NCI-H2227 (cell line): ENCODE results near the gene FLRT1.
"Not testable (repeated sequence)": the region's sequence is repeated elsewhere in the genome, so short reads cannot be mapped to it uniquely, and the experiment has no call there.

Source experiments
- DNase-seq: peaks from one replicate; lab custom pipeline; 2025; ENCODE audit not compliant: unreplicated experiment; lab: John Stamatoyannopoulos, UW

FLRT1 gene

DNA sequence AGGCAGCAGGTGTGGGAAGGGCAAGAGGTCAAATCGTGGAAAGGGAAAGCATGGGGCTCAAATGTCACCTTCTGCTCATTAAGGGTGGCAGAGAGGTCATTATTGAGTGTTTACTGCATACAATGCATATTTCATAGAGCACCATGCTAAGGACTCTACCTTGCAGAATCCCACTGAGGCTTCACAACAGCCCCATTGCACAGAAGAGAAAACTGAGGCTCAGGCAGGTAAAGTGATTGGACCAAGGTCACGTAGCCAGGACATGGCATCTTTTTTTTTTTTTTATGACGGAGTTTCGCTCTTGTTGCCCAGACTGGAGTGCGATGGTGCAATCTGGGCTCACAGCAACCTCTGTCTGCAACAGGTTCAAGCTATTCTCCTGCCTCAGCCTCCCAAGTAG, 7.8 kb downstream of the FLRT1 start:
- DNase-seq = no peak

DNA sequence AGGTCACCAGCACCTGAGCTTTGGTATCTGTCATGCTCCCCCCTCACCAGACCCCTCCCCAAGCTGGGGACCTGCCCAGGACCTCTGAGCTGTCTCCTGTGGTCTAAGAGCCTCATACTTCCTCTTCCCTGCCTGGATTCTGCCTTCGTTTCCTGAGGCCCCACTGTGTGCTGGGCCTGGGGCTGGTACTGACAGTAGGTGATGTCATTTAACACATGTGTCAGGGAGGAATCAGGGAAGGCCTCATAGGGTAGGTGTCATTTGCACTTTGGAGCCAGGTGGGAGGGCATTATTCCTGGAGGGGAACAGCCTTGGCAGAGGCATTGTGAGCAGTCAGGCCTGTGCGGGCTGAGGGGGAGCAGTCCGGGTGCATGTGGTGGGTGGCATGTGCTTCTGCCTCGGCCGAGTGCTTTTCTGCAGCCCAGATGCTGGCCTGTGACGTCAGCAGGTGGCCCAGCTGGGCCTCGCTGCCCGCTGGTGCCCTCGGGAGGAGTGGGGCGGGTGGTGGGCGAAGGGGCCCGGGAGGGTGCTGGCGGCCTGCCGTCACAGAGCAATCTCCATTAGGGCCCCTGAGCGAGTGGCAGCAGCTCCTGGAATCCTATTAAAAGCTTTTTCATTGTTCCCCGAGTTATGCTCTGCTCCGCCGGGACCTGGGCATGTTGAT, 9.1 kb downstream of the FLRT1 start:
- DNase-seq = peak; percentile 84

DNA sequence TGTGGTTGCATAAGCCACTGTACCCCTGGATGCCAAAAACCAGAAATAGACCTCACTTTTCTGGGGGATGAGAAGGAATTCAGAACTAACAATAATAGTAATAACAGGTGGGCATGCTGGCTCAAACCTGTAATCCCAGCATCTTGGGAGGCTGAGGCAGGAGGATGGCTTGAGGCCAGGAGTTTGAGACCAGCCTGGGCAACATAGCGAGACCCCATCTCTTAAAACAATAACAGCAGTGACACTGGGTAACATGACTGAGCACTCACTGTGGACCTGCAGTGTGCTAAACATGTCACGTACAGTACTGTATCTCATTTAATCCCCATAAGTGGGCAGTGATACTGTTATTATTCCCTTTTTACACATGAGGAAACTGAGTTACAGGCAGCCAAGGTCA, 10.0 kb downstream of the FLRT1 start:
- DNase-seq = no peak

DNA sequence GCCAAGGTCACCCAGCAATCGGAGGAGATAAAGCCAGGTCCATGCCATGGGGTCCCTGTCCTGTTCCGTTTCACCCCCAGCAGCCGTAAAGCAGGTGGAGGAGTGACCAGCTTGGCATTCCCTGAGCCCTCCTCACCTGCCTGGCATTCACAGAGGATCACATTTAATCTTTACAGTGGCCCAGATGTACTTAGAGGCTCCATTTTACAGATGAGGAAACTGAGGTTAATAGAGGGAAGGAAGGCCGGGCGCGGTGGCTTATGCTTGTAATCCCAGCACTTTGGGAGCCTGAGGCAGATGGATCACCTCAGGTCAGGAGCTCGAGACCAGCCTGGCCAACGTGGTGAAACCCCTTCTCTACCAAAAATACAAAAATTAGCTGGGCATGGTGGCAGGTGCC, 11.6 kb downstream of the FLRT1 start:
- not testable (repeated sequence) for DNase-seq

DNA sequence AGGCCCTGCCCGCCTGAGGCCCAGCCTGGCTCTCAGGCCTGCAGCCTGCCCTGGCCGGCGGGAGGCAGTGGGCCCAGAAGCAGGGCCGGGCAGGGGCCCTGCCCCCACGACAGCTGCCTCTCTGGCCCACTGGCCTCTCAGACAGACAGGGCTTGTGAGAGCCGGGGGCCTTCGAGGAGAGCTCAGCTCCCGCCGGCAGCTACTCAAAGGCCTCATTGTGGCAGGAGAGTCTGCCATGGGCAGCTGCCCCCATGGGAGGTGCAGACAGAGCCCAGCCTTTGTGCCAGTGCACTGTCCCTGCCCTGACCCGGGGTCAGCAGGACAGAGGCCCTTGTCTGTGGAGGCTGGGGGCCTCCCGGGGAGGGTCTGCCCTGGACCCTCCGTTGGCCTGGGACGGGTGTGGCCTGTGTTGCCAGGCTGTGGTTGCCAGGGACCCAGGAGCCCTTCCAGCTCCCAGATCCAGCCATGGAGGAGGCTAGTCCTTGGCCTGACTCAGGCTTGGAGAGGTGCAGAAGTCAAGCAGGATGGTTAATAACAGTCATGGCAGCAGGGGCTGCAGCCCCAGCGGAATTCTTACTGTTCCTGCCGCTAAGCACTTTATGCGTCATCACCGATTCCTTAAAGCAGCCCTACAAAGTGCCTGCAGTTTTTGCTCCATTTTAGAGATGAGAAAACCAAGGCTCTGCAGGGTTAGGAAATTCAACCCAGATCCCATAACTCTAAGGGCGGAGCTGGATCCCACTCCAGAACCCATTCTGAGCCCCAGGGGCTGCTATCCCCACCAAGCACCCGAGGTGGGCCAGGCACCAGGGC, 12.5 kb downstream of the FLRT1 start:
- DNase-seq = no peak

DNA sequence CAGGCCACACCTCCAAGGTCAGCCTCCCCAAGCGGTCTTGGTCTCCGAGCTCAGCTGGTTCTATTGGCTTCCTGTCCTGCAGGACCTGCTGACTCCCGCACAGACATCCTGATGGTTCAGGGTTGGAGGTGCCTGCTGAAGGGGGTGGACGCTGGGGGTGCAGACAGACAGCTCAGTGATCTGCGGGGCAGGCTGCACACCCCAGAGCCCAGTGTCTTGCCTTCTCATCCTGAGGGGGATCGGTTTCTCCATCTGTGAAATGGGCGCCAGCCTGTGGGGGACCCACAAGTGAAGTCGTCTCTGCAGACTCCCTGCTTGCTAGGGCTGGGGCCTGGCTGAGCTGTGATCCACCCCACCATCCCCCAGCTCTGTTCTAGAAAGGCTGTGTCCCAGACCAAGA, 13.8 kb downstream of the FLRT1 start:
- no peak for DNase-seq

DNA sequence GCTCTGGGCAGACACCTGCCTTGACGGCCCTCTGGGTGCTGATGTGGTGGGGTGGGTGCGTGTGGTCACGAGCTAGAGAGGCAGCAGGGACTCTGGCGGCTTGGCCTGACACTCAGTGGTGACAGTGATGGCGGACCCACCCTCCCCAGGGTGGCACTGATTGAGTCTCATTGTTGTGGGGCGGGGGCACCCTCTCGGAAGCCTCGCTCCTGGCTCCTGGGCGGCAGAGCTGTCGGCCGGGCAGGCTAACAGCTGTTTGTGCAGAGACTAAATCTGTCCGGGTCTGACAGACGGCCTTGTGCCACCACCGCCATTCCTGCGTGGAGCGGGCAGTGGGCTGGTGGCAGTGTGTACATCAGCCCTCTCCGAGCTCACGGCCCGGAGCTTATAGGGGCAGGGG, 15.6 kb downstream of the FLRT1 start:
- DNase-seq = no peak

DNA sequence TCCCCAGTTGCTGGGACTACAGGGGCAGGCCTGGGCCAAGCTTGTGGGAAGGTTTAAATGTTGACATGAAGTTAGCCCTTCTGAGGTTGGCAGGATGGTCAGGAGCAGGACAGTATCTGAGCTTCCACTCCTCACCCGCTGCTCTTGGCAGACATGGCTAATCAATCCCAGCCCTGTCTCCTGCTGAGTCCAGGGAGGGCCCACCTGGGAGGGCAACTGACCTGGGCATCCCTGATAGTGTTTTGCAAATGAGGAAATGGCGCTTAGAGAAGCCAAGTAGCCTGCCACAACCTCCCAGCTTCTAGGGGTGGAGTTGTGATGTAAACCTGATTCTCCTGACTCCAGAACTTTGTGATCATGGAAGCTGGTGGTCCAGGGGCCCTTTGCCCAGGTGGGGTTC, 16.7 kb downstream of the FLRT1 start:
- no peak for DNase-seq

DNA sequence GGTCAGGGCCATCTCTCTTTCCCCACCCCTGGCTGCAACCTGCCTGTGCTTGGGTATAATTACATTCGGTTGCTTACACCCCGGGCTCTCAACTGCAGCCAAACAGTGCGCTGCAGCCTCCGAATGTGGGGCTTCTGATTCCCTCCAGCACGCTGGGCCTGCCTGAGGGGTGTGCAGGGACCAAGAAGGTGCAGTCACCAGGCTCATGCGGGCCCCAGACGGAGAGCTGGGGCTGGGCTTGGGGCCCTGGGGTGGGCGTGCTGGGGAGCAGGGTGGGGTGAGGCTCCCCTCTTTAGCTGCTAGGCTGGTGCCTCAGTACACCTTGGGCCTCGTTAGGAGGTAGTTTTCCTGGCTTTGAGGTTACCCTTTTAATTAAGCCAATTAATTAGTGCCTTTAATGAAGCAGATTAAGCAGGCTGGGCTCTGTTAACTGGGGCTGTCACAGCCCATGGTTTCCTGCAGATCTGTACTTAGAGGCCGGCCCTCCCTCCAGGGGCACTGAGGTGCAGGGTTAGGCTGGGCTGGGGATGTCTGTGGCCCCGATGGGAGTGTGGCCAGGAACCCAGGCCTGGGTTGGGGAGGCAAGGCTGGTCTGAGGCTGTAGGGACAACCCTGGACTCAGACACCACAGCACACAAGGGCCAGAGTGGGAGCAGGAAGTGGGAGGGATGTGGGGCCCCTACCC, 17.3 kb downstream of the FLRT1 start:
- DNase-seq = no peak

DNA sequence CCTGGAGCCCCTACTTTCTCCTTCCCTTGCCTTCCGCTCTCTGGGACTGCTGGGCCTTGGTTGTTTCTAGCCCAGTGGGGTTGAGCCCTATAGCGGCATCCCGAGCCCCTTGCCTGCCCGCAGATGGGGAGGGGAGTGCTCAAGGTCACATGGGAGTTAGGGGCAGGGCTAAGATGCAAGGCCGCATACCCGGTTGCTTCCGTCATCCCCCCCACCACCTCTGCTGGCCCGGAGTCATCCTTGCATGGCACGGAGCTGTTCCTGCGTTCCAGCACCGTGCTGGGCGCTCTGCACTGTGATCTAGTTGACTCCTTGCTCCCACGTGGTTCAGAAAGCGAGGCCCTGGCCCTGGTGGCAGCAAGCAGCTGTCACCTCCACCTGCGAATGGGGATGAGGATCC, 18.0 kb downstream of the FLRT1 start:
- no peak for DNase-seq

DNA sequence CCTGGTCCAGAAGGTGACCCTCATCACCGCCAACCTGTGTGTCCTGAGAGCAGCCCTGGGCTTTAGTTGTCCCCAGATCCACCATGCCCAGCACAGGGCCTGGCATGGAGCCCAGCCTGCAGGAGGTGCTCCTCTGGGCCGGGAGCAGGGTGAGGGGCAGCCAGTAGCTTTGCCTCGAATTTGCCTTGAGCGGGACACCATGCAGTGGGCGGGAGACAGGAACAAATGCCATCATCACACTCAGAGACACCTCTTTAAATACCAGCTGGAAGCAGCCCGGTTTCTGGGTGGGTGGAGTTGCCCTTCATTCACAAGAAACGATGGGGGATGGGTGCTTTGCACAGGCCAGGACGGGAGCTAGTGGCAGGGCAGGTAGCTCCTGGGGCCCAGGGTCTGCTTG, 19.3 kb downstream of the FLRT1 start:
- peak; percentile 50 for DNase-seq

DNA sequence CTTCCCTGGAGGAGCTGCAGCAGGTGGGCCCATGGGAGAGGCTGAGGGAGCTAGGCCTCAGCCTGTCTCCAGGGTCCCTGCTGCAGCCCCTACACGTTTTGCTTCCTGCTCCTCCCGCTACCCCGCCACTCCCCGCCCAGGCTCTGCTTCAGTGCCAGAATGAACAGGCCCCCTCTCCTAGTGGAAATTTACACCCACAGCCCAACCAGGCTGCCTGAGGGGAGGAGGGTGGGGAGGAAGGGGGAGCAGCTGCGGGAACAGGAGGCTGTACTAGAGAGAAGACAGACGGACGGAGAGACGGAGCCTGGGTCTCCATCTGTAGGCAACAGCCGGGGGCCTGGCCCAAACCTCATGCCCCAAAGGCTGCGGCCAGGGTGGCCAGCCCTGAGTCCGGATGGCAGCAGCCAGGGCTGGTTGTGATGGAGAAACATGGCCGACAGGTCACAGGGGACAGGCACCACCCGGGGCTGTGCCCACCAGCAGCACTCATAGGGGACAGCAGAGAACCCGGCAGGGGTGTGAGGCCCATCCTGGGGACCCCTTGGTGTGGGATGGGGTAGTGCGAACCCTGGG, 20.6 kb downstream of the FLRT1 start:
- peak; percentile 43 for DNase-seq

DNA sequence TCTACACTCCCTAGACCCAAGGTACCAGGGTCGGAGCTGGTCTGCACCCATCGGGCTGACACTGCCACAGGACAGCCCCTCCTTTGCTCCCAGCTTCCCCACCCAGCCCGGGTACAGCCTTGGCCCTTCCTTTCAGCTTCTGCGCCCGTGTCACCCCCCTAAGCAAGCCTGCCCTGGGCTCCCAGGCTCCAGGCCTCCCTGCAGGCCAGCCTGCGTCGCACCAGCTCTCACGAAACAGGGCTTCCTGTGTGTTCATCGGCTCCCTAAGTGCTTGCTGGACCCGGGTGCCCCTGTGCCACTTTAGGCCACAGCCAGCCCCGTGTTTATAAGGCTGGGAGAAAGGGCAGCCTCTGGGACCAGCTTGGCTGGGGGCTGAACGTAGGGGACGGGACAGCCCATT, 21.1 kb downstream of the FLRT1 start:
- no peak for DNase-seq

DNA sequence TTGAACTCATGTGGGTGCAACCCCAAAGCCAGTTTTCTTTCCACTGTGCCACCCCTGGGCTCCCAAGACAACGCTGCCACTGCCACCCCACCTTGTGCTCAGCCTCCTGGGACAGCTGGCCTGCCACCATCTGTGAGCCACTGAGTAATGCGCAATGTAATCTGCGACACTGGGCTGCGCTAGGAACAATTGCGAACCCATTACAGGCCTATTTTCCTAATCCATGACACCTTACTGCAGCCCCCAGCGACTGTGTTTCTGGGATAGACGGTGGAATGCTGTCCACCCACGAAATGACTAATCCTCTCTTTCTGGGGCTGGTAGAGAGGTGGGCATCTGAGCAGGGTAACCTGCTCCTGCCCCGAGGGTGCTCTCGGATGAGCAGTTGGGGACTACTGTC, 22.2 kb downstream of the FLRT1 start:
- no peak for DNase-seq

DNA sequence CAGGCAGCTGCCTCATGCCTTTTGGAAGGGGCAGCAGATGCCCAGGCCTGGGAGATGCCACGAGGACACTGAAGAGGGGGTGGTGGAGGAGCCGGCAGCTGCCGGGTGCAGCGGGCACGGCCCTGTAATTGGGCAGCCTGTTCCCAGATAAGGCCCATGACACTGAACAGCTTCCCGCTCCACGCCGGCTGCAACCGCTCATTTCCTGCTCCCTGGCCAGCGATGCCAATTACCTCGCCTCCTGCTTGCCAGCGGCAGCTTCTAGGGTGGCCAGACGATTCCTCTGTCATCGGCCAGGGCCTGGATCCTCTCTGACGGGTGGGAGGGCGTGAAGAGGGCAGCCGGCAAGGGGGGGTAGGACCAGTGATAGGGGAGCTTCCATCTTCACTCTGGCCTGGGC, 22.8 kb downstream of the FLRT1 start:
- peak; percentile 65 for DNase-seq

DNA sequence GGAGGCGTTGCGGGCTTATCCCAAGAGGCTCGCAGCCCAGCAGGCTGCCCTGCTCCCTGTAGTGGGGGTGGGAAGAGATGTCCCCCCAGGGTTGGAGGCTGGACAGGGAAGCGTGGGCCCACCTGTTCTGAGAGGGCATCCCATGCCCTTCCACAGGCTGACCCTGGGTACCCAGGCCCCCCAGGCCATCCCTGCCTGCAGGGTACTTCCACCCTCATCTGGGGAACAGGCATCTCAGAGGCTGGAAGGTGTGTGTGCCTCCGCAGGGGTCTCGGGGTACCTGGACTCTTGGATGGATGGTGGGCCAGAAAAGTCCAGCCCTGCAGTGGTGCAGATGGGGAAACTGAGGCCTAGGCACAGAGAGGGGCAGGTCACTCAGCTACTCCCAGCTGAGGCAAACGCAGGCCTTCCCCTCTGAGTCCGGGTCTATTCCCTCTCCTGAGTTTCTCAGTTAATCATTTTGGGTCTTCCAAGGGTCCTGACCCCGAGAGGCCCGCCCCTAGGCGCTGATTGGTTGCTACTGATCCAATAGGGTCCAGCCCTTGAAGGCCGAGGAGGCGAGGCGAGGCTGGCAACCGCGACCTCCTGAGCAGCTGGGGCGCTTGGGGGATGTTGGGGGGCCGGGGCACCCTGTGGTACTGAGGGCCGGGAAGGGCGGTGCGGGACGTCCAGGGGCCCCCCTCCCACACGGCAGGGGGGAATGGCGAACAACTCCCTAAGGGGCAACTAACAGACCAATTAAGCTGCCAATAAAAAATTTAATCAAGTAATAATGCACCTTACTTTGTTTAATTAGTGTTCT, 23.8 kb downstream of the FLRT1 start:
- no peak for DNase-seq

DNA sequence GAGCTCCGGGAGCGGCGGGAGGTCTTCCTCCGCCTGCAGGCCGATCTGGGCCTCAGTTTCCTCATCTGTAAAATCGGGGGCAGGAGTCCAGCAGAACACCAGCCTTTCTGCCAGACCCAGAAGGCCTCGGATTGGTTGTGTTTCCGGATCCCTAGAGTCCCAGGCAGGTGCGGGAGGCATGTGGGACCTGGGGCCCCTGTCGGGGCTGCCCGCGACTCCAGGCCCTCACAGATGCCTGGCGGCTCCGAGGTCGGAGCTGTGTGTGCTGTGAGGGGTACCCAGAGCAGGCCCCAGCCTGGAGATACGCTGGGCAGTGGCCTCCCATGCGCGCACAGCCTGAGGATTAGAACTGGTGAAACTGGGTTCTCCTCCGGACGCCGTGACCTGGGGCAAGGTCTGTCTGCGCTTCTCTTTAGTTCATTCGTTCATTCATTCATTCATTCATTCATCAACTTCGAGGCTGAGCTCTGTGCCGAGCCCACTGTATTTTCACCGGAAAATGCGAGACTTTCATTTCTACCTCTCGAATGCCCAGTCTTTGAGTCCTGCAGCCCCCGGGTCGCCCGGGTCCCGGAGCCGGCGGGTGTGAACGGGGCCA, 24.6 kb downstream of the FLRT1 start:
- DNase-seq = no peak

DNA sequence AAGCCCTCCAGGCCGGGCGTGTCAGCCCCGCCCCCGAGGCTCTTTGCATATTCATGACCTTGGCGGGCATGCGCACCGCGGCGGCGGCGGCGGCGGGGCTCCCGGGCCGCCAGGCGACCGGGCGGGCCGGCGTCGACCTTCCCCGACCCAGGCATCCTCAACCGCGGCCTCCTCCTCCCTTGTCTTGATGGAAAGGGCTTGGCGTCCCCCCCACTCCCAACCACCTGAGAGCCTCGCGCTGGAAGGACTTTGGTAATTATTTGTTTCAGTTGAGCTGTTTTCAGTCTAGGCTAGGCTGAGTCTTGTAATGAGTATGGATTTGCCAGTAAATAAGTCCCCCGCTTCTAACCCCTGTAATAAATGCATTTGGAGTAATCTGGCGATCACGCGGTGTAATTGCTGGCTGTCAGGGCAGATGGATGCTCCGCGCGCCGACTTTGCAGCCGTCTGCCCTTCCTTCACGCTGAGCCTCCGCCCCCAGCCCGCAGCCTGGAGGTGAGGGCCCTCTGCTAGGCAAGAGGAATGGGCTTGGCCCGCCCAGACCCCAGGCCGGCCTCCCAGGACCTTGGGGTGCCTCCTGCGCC, 25.2 kb downstream of the FLRT1 start:
- peak; percentile 95 for DNase-seq

DNA sequence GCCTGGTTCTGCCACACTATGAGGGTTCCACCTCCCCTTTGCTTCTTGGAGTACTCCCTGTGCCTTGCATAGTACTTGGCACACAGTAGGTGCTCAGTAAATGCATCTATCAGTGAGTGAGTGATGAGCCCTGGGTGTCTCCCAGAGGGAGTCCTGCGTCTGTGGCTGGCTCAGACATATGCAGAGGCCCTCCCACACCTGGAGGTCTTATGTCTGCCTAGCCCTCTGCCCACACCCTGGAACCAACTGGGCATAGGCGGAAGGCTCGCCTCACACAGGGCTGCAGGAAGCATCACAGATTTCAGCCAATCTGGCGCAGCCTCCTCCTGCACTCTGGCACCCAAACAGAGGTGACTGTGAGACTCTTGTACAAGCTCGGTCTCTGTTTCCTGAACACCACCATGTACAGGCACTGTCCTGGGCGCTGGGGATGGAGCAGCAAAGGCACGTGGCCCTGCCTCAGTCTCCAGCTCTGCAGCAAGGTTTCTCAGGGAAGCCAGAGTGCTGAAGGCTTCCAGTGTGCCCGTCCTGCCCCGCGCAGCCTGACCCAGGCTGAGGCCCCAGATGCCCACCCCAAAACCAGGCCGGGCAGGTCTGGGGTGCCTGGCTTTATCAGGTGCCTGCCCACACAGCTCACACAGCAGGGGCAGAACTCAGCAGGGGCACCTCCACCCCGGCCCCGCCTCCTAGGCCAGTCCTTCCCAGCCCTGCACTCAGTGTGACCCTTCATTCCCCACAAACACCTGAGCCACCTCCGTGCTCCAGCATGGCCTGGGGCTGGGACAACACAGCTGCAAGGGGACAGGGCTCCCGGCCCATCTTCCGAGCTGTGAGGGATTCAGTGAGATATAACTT, 26.7 kb downstream of the FLRT1 start:
- DNase-seq = no peak
